HepG2 (cell line): ENCODE measurements around the gene ATP1A1. TPM values are rescaled to one million over a fixed set of nuclear protein-coding genes. Genes with fewer than 3 reads are reported as not detected.

Experiments
- ARNT2 ChIP-seq: sonication (generic); formaldehyde crosslinking; IDR thresholded peaks from 2 replicates; pipeline ENCODE4 v1.8.0; 2022; ENCODE audit warnings: mild to moderate bottlenecking, low read depth, missing genetic modification reagents, moderate library complexity
- GFI1 ChIP-seq: sonication (generic); formaldehyde crosslinking; IDR thresholded peaks from 2 replicates; pipeline ENCODE4 v1.5.0; 2020; ENCODE audit warnings: missing genetic modification reagents, mild to moderate bottlenecking, borderline replicate concordance
- MXD1 ChIP-seq: sonication (generic); formaldehyde crosslinking; IDR thresholded peaks from 2 replicates; pipeline ENCODE4 v1.4.0; 2020; ENCODE audit warnings: mild to moderate bottlenecking, missing genetic modification reagents
- NR0B2 ChIP-seq: sonication (generic); formaldehyde crosslinking; IDR thresholded peaks from 2 replicates; pipeline ENCODE4 v1.4.0; 2020; ENCODE audit warnings: mild to moderate bottlenecking, missing genetic modification reagents
- NRL ChIP-seq: sonication (generic); formaldehyde crosslinking; IDR thresholded peaks from 2 replicates; pipeline ENCODE4 v1.5.0; 2020; ENCODE audit warnings: missing genetic modification reagents, mild to moderate bottlenecking, moderate library complexity, borderline replicate concordance
- RBM22 ChIP-seq: fragments of 200-400 bp; formaldehyde crosslinking; optimal IDR thresholded peaks from 2 replicates; pipeline ENCODE3; 2017; ENCODE audit warnings: mild to moderate bottlenecking, low read length, moderate library complexity
- RFXANK ChIP-seq: IDR thresholded peaks from 2 replicates; pipeline ENCODE4 v1.6.1; 2016
- TBX2 ChIP-seq: sonication (generic); formaldehyde crosslinking; IDR thresholded peaks from 2 replicates; pipeline ENCODE4 v1.5.0; 2020; ENCODE audit warnings: missing genetic modification reagents, mild to moderate bottlenecking, borderline replicate concordance
- TRAFD1 ChIP-seq: sonication (generic); formaldehyde crosslinking; IDR thresholded peaks from 2 replicates; pipeline ENCODE4 v1.5.1; 2020; ENCODE audit warnings: missing genetic modification reagents, mild to moderate bottlenecking, borderline replicate concordance
- ZNF564 ChIP-seq: sonication (generic); formaldehyde crosslinking; IDR thresholded peaks from 2 replicates; pipeline ENCODE4 v1.8.1; 2023; ENCODE audit warnings: mild to moderate bottlenecking, missing genetic modification reagents
- ZNF878 ChIP-seq: sonication (generic); formaldehyde crosslinking; IDR thresholded peaks from 2 replicates; pipeline ENCODE4 v1.8.1; 2023; ENCODE audit warnings: mild to moderate bottlenecking, missing genetic modification reagents, moderate library complexity
- polyA plus RNA-seq, 8 experiments: library from polyadenylated mRNA; depleted of rRNA in 3 of 8; stranded (reverse) in 7 of 8; unstranded in 1 of 8; fragments of >200 nt; fragmentation: Illumina TruSeq in 4 of 8; extraction: Trizol in 4 of 8; gene quantifications; 2 replicates each; pipeline versions ENCODE4 v1.2.1 to v1.2.3, GENCODE V29; 2011 to 2016; ENCODE audit warnings: low read depth in 4 of 8, missing spikeins in 1 of 8, mixed read lengths in 1 of 8; ENCODE audit not compliant: insufficient read depth in 1 of 8
- total RNA-seq, 5 experiments: library from RNA; depleted of rRNA; stranded (reverse); fragments of >200 nt; fragmentation: Illumina TruSeq; extraction: Trizol; gene quantifications; 2 replicates each; pipeline ENCODE4 v1.2.3, GENCODE V29; 2016; ENCODE audit warnings: low read depth in 1 of 5
- TF ChIP-seq, protein P1 (sequence below): sonication (generic); formaldehyde crosslinking; conservative IDR thresholded peaks from 2 replicates; pipeline ENCODE4 v1.4.0; 2020; ENCODE audit warnings: mild to moderate bottlenecking, missing genetic modification reagents, moderate library complexity
- TF ChIP-seq, protein P2 (sequence below): sonication (generic); formaldehyde crosslinking; IDR thresholded peaks from 2 replicates; pipeline ENCODE4 v1.4.0; 2020; ENCODE audit warnings: mild to moderate bottlenecking, missing genetic modification reagents

The ATP1A1 gene
- total and polyA plus RNA-seq, 2 of the 13 experiments (the other 11 are each of a cell fraction or from before 2014, with no cell fraction given) = 280 to 705 TPM

- TF ChIP-seq, protein P1, sequence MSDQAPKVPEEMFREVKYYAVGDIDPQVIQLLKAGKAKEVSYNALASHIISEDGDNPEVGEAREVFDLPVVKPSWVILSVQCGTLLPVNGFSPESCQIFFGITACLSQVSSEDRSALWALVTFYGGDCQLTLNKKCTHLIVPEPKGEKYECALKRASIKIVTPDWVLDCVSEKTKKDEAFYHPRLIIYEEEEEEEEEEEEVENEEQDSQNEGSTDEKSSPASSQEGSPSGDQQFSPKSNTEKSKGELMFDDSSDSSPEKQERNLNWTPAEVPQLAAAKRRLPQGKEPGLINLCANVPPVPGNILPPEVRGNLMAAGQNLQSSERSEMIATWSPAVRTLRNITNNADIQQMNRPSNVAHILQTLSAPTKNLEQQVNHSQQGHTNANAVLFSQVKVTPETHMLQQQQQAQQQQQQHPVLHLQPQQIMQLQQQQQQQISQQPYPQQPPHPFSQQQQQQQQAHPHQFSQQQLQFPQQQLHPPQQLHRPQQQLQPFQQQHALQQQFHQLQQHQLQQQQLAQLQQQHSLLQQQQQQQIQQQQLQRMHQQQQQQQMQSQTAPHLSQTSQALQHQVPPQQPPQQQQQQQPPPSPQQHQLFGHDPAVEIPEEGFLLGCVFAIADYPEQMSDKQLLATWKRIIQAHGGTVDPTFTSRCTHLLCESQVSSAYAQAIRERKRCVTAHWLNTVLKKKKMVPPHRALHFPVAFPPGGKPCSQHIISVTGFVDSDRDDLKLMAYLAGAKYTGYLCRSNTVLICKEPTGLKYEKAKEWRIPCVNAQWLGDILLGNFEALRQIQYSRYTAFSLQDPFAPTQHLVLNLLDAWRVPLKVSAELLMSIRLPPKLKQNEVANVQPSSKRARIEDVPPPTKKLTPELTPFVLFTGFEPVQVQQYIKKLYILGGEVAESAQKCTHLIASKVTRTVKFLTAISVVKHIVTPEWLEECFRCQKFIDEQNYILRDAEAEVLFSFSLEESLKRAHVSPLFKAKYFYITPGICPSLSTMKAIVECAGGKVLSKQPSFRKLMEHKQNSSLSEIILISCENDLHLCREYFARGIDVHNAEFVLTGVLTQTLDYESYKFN (CRISPR knock-in tag) = peak; percentile 44; the same call in 1 of the 2 replicates
- TF ChIP-seq ARNT2 = no peak
- TF ChIP-seq ZNF564 (CRISPR knock-in tag) = no peak
- TF ChIP-seq TBX2 = 0 out of 2 replicates have a peak, but pooled peaks have one; percentile 14
- no peak for TF ChIP-seq TRAFD1
- TF ChIP-seq RFXANK = no peak
- no peak for TF ChIP-seq ZNF878 (CRISPR knock-in tag)
- no peak for TF ChIP-seq NRL (CRISPR knock-in tag)
- no peak for TF ChIP-seq MXD1 (CRISPR knock-in tag)
- TF ChIP-seq RBM22 = no peak
- TF ChIP-seq, protein P2, sequence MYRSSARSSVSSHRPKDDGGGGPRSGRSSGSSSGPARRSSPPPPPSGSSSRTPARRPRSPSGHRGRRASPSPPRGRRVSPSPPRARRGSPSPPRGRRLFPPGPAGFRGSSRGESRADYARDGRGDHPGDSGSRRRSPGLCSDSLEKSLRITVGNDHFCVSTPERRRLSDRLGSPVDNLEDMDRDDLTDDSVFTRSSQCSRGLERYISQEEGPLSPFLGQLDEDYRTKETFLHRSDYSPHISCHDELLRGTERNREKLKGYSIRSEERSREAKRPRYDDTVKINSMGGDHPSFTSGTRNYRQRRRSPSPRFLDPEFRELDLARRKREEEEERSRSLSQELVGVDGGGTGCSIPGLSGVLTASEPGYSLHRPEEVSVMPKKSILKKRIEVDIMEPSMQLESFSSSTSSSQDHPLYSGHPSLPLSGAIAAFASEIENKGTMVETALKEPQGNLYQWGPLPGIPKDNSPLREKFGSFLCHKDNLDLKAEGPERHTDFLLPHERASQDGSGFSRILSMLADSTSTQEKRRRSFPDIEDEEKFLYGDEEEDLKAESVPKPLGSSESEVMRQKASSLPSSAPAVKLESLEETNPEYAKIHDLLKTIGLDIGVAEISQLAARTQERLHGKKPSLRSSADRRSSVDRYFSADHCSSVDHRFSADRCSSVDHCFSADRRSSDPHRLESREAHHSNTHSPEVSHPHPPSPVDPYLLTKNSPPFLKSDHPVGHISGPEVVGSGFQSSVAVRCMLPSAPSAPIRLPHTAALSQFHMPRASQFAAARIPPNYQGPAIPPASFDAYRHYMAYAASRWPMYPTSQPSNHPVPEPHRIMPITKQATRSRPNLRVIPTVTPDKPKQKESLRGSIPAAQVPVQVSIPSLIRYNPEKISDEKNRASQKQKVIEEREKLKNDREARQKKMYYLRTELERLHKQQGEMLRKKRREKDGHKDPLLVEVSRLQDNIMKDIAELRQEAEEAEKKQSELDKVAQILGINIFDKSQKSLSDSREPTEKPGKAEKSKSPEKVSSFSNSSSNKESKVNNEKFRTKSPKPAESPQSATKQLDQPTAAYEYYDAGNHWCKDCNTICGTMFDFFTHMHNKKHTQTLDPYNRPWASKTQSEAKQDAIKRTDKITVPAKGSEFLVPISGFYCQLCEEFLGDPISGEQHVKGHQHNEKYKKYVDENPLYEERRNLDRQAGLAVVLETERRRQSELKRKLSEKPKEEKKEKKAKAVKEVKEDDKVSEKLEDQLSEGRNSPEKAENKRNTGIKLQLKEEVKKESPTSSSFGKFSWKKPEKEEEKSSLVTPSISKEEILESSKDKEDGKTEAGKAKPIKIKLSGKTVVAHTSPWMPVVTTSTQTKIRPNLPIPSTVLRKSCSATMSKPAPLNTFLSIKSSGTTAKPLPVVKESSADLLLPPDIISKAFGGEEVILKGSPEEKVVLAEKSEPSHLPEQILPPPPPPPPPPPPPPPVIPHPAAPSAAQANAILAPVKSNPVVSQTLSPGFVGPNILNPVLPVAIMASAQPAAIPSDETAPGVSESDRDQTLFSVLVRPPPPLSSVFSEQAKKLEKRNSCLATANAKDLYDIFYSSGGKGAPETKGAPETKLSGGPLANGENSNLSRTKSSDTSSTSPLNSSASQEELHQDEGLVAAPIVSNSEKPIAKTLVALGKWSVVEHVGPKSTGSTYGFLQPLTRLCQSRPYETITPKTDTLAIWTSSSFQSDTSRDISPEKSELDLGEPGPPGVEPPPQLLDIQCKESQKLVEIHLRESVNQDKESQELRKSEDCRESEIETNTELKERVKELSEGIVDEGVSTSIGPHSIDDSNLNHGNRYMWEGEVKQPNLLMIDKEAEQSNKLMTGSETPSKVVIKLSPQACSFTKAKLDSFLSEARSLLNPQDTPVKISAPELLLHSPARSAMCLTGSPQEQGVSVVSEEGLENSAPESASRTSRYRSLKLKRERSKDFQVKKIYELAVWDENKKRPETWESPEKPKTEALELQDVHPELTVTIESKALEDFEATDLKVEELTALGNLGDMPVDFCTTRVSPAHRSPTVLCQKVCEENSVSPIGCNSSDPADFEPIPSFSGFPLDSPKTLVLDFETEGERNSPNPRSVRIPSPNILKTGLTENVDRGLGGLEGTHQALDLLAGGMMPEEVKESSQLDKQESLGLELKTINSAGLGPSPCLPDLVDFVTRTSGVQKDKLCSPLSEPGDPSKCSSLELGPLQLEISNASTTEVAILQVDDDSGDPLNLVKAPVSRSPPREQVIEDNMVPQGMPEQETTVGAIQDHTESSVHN = no peak
- TF ChIP-seq NR0B2 = no peak
- 0 out of 2 replicates have a peak, but pooled peaks have one; percentile 22 for TF ChIP-seq GFI1 (CRISPR knock-in tag)
These were observed 1.5 kb downstream of the ATP1A1 start (continued) for GRCh38 chr1:116374353-116375147.
